WTC11 (cell line): Measurements from ENCODE around the gene RNF11.

ENCODE experiments used
- ATF3 ChIP-seq: sonication (generic); formaldehyde crosslinking; conservative IDR thresholded peaks from 2 replicates; pipeline ENCODE4 v1.8.1; 2022; ENCODE audit warnings: mild to moderate bottlenecking, missing genetic modification reagents
- CTCF ChIP-seq: fragments of 200-600 bp; IDR thresholded peaks from 2 replicates; pipeline ENCODE4 v1.8.0; 2022; ENCODE audit warnings: antibody characterized with exemption
- HMGXB4 ChIP-seq: sonication (generic); formaldehyde crosslinking; IDR thresholded peaks from 2 replicates; pipeline ENCODE4 v1.8.1; 2023; ENCODE audit warnings: mild to moderate bottlenecking, moderate library complexity, missing genetic modification reagents
- NFE2L1 ChIP-seq: sonication (generic); formaldehyde crosslinking; IDR thresholded peaks from 2 replicates; pipeline ENCODE4 v1.8.1; 2023; ENCODE audit warnings: missing genetic modification reagents
- NR2C2 ChIP-seq: sonication (generic); formaldehyde crosslinking; IDR thresholded peaks from 2 replicates; pipeline ENCODE4 v1.8.0; 2022; ENCODE audit warnings: mild to moderate bottlenecking, missing genetic modification reagents
- NR3C1 ChIP-seq: sonication (generic); formaldehyde crosslinking; conservative IDR thresholded peaks from 2 replicates; pipeline ENCODE4 v1.8.1; 2023; ENCODE audit warnings: low read depth, mild to moderate bottlenecking, missing genetic modification reagents
- TEAD4 ChIP-seq: sonication (generic); formaldehyde crosslinking; IDR thresholded peaks from 2 replicates; pipeline ENCODE4 v1.8.0; 2022; ENCODE audit warnings: mild to moderate bottlenecking, missing genetic modification reagents
- USF2 ChIP-seq: sonication (generic); formaldehyde crosslinking; IDR thresholded peaks from 2 replicates; pipeline ENCODE4 v1.8.1; 2023; ENCODE audit warnings: mild to moderate bottlenecking, missing genetic modification reagents, moderate library complexity

GRCh38 chr1:51218570-51218969 is 17.5 kb upstream of the RNF11 start:
- no peak for TF ChIP-seq HMGXB4 (CRISPR knock-in tag)
- no peak for TF ChIP-seq CTCF
- TF ChIP-seq ATF3 (CRISPR knock-in tag): no peak
- no peak for TF ChIP-seq NFE2L1 (CRISPR knock-in tag)
- TF ChIP-seq USF2: no peak
- no peak for TF ChIP-seq NR3C1 (CRISPR knock-in tag)
- TF ChIP-seq NR2C2 (CRISPR knock-in tag): no peak
- TF ChIP-seq TEAD4 (CRISPR knock-in tag): no peak
